ENCODE measurements around the gene SORCS3.

DNA sequence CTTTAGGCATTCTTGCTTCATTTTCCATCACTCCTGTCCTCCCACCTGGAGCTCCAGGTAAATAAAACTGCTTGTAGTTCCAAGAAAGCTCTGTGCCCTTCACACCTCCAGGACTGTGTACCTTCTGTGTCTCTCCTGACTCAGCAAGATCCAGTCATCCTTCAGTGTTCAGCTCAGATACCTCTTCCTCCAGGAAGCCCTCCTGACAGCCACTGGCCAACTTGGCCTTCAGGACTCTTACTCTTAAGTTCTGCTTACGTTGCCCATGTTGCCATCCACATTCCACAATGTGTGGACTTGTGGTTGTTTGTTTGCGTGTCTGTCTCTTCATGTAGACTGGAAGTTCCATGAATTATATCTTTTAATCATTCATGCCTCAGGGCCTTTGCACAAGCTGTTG lies 48.0 kb downstream of the SORCS3 start:
- TF ChIP-seq EP300 (IDR thresholded peaks at IDR 0.05) (no peak), POLR2AphosphoS5 (IDR thresholded peaks at IDR 0.05) (no peak), POLR2A (IDR thresholded peaks at IDR 0.05) (no peak)
- TF ChIP-seq, protein P1, sequence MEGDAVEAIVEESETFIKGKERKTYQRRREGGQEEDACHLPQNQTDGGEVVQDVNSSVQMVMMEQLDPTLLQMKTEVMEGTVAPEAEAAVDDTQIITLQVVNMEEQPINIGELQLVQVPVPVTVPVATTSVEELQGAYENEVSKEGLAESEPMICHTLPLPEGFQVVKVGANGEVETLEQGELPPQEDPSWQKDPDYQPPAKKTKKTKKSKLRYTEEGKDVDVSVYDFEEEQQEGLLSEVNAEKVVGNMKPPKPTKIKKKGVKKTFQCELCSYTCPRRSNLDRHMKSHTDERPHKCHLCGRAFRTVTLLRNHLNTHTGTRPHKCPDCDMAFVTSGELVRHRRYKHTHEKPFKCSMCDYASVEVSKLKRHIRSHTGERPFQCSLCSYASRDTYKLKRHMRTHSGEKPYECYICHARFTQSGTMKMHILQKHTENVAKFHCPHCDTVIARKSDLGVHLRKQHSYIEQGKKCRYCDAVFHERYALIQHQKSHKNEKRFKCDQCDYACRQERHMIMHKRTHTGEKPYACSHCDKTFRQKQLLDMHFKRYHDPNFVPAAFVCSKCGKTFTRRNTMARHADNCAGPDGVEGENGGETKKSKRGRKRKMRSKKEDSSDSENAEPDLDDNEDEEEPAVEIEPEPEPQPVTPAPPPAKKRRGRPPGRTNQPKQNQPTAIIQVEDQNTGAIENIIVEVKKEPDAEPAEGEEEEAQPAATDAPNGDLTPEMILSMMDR (IDR thresholded peaks at IDR 0.05): no peak

All from sigmoid colon (tissue), 4 donors.